HG03064 (cell line): ENCODE results near the gene SNRNP27.
"Not testable (repeated sequence)": the region's sequence is repeated elsewhere in the genome, so short reads cannot be mapped to it uniquely, and the experiment has no call there.

Experiments
- ATAC-seq: cut with Tn5 transposase; IDR thresholded peaks from one replicate; pipeline ENCODE4 v1.9.1; 2021; ENCODE audit warnings: low read depth; ENCODE audit not compliant: unreplicated experiment

SNRNP27 gene

DNA sequence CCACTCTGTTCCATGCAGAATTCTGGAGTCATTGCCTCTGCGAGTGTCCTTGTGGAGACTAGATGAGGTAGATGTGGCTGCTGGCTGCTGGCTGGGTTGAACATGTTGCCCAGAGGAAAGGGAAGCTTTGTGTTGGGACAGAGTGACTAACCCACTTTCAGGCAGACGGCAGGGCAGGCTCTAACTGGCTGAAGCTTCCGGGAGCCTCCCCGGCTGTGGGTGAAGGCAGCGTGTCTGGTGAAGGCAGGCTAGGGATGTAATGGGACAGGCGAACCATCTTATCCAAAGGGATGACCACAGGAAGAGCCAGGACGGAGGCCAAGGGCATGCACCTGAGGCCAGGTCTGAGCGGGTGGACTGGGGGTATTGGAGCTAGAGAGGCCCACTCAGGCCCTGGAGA, 51.7 kb downstream of the SNRNP27 start:
- ATAC-seq, result no peak

DNA sequence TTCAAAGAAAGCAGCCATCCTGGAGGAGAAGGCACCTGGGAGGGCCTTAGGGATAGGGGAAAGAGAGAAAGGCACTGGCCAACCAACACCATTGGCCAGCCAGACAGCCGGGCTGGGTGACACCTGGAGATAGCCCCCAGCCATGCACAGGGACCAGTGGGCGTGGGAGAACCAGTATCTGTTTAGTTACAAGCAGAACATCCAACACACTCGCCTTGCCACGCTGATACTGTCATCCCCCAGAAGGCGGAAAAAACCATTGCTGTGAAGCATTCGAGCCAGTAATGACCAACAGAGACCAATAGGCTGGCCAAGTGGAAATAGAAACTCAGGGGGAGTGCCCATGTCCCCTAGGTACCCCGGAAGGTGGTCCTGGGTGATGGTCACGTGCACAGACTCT, 52.2 kb downstream of the SNRNP27 start:
- ATAC-seq, result no peak

DNA sequence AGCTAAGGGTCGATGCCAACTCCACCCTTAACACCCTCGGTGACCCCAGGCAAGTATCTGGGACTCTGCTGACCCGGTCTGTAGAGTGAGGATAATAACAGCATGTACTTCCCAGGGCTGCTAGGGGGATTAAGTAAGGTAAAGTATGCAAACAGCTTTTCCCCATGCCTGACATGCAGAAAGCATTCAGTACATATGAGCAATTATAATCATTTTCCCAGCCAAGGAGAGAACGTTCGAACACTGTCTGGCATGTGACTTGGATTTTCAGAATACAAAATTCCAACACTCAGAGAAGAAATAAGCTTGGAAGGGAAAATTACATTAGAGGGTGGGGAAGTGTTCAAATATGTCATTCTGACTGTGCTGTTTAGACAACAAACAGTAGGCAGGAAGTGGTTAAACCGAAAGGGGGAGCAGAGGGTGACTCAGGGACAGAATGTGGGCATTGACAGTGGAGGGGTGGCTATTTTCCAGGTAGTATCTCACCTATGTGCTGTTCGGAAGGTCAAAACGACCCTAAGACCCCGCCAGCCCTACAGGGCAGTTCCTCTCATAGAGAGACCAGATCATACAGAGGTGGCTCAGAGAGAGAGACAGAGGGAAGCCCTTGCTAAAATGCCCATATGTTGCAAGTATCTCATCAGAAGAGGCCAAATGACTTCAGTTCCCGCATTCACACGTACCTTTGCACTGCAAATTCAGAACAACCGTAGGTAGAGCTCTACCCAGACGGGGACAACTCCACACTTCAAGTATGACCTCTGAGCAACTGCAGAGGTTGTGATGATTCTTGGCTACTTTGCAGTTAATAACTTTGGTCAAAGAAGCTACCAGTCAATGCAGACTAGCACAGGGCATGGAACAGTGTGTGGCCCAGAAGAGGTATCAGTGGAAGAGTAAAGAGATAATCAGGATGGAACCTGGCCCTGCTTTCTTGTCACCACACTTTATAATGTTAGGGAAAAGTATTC, 52.9 kb downstream of the SNRNP27 start:
- peak; percentile 73 for ATAC-seq

DNA sequence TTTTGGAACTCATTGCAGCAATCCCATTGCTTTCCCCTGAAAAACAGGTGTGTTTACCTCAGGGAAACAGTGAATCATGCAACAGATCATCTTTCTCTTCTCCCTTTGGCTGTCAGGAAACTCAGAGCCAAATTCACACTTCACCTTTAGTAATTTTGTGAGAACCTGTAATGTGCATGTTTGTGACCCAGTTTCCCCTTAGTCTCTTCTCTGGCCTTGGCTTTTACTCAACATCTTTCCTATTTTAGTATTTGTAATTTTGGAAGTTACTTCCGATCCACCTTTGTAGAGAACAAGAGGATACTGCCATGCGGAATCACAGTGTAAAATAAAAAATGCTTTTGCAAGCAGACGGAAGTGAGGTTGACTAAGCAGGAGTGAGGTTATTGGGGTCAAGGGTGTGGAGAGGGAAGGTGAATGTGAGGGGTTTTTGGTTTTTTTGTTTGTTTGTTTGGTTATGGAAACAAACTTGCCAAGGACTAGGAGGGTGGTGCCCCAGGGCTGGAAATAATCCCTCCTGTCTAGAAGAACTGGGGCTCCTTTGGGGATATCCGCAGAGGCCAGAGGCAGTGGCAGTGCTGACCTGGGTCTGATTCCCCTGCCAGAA, 53.7 kb downstream of the SNRNP27 start:
- no peak for ATAC-seq

DNA sequence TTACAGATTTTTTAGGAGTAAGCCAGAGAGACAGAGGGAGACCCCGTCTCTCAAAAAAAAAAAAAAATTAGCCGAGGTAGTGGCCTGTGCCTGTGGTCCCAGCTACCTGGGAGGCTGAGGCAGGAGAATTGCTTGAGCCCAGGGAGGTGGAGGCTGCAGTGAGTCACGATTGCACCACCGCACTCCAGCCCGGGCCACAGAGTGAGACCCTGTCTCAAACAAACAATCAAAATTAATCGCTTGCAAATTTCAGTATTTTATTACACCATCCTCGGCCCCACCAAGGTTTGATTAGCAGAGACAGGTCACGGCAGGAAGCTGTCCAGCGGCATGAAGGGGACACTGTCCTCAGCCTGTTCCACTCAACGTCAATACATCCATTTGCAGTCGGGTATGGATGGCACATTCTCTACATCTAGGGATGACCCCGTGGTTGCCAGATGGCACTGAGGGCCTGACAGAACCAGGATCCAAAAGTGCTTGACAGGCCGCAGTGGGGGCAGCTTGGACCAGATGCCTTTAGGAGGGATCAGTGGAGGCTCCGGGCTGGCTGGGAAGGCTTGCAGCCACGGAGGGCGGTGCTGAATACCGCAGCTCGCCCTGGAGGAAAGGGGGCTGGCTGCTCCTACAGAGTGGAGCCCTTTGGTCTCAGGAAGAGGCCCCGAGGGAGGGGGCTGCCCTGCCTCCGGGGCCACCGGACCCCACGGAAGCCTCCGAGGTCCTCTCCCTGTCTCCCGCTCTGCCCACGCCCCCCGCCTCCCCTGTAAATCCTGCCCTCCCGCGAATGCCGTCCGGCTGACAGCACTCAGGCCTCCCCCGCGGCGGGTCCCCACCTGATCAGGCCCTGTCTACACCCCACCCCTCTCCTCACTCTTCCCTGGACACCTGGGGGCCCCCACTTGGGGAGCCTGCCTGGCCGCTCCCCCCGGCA, 54.5 kb downstream of the SNRNP27 start:
- ATAC-seq, result no peak

DNA sequence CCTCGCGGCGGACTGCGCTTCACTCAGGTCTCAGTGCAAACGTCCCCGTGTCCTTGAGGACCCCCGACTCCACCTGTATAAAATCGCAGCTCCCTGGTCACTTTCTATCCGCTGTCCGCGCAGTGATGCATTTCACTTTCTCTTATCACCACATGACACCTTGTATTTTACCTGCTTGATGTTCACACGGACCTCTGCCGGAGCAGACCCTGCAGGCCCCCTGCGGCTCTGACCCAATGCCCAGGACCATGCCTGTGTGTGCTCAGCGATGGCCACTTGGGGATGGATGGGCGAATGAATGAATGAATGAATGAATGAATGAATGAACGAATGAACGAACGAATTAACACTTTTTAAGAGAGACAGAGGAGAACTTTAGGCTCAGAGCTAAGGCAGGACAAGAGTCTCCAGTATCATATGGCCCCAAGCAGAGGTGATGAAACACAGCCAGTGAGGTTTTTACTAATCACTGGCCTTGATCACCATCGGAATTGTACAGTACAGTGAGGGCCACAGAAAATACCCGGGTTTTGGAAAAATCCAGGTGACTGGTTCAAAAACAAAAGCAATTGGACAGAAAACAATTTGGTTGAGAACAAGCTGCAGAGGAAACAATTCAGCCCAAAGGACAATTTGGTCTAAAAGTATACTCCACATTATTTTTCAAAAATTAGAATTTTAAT, 55.3 kb downstream of the SNRNP27 start:
- no peak for ATAC-seq

DNA sequence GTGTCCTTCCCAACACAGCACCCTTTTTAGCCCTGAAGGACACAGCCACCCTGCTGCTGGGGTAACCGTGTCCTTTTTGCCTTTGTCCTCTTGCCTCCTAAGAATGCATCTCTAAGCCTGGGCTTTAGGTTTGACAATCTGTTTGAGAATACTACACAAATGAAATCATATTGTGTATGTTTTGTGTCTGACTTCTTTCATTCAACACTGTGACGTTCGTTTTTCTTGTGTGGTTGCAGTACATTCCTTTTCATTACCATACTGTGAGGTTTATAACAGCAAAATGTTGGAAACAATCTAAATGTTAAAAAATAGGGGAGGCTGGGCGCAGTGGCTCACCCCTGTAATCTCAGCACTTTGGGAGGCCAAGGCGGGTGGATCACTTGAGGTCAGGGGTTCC, 56.5 kb downstream of the SNRNP27 start:
- ATAC-seq, result no peak

DNA sequence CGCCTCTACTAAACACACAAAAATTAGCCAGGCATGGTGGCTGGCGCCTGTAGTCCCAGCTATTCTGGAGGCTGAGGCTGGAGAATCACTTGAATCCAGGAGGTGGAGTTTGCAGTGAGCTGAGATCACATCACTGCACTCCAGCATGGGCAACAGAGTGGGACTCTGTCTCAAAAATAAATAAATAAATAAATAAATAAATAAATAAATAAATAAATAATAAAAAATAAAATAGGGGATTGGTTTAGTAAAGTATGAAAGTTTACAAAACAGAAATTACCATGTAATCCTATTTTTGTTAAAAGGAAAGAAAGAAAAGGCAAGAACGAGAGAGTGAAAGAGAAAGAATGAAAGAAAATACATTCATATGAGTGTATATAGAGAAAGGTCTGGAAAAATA, 56.9 kb downstream of the SNRNP27 start:
- ATAC-seq, result not testable (repeated sequence)

DNA sequence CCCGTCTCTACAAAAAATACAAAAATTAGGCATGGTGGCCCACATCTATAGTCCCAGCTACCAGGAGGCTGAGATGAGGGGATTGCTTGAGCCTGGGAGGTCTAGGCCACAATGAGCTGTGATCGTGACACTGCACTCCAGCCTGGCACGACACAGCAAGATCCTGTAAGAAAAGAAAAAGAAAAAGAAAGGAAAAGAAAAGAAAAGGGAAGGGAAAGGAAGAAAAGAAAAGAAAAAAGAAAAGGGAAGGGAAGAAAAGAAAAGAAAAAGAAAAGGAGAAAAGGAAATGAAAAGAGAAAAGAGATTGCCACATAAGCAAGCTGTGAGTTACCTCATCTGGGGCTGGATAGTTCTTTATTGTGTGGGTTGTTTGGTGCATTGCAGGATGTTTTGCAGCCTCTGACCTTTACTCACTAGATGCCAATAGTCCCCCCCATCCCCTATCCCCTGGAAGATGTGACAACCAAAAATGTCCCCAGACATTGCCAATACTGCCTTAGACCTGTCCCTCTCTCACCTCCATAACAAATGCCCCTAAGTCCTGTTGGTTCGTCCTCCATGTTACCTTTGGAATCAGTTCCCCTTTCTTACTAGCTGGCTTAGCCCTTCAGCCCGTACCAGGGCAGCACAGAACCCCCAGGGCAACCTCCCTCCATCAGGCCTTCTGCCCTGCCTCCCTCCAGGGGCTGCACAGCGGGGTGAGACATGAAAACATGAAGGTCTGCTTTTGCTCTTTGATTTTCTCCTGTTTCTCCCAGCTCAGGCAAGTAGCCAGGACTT, 58.8 kb downstream of the SNRNP27 start:
- no peak for ATAC-seq

DNA sequence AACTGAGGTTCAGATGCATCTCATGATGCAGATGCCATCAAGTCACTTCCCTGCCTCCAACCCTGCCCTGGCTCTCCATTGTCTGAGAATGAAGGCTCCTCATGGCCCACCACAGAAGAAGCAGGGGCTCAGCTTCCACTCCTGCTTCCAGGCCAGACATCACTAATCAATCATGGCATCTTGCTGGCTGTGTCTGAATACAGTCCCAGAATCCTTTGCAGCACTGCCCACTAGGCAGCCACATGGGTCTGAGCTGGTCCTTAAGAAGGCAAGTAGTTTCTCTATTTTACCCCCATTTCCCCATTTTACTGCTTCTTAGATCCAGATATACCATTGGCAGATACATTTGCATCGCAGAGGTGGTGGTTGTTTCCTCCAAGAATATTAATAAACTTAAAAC, 60.3 kb downstream of the SNRNP27 start:
- no peak for ATAC-seq
